Measurements from ENCODE around the gene LRIG2. TPM values are rescaled to one million over a fixed set of nuclear protein-coding genes. Genes with fewer than 3 reads are reported as not detected.

Gene LRIG2
- total and polyA plus RNA-seq, 2 experiments from 2014 or later, result 10.0 to 40.4 TPM

- Histone ChIP-seq H3K36me3 (ENCODE audit: insufficient read depth) (peaks cover 30% of the 10 kb centered on the region), H3F3A (replicated peaks; ENCODE audit: low read depth) (peaks cover 8% of the 10 kb centered on the region), H3K27me3 (ENCODE audit: insufficient read depth) (no peaks in the 10 kb centered on the region), H3K79me2 (replicated peaks; ENCODE audit: insufficient read depth) (0 out of 2 replicates have a peak, but pooled peaks cover 5% of the 10 kb centered on the region), H2AFZ (no peak overlapping the region), H3K4me2 (no peak overlapping the region), H3K4me1 (ENCODE audit: insufficient read depth) (peaks cover 6% of the 10 kb centered on the region), H3K27ac (ENCODE audit: low read depth) (no peak overlapping the region; the same call in 1 of the 2 replicates), H4K20me1 (replicated peaks; ENCODE audit: insufficient read depth) (peaks cover 13% of the 10 kb centered on the region), H3K9me2 (ENCODE audit: insufficient read depth) (no peaks in the 10 kb centered on the region), H3K4me3 (no peak overlapping the region)
- Mint-ChIP-seq H3K27me3 (ENCODE audit: insufficient read depth, low read depth, poor library complexity) (peaks cover 3% of the 10 kb centered on the region), H3K27ac (no peak overlapping the region), H3K4me1 (peaks cover 11% of the 10 kb centered on the region; the same call in 2 of the 3 replicates), H3K9me3 (no peaks in the 10 kb centered on the region), H3K4me3 (no peak overlapping the region), H3K36me3 (ENCODE audit: low read depth) (peaks cover 57% of the 10 kb centered on the region)
- ATAC-seq (no peak), DNase-seq (ENCODE audit: low spot score) (no peak)
- TF ChIP-seq ETS1 (IDR thresholded peaks at IDR 0.05), result no peak
These were observed 53.2 kb downstream of the LRIG2 start for GRCh38 chr1:113126207-113126606.

- TF ChIP-seq EZH2 (IDR thresholded peaks at IDR 0.05; ENCODE audit: low read depth, unreplicated experiment) (no peak), ETS1 (IDR thresholded peaks at IDR 0.05) (no peak)
- peaks cover 11% of the 10 kb centered on the region; the same call in 2 of the 3 replicates for H3K4me1 Mint-ChIP-seq
- no peak overlapping the region for H3K27ac Mint-ChIP-seq
These were observed 55.1 kb downstream of the LRIG2 start for GRCh38 chr1:113128116-113128515.

GRCh38 chr1:113129529-113130185 lies 56.7 kb downstream of the LRIG2 start:
- peaks cover 29% of the 10 kb centered on the region for H3K36me3 Mint-ChIP-seq (ENCODE audit: low read depth)
- peak; percentile 41 for ATAC-seq
- H3K4me1 Mint-ChIP-seq, result peaks cover 11% of the 10 kb centered on the region; the same call in 2 of the 3 replicates
- Histone ChIP-seq H3K79me2 (replicated peaks; ENCODE audit: insufficient read depth) (no peaks in the 10 kb centered on the region), H3K9me2 (ENCODE audit: insufficient read depth) (no peaks in the 10 kb centered on the region), H2AFZ (no peak overlapping the region), H3K4me1 (ENCODE audit: insufficient read depth) (peaks cover 6% of the 10 kb centered on the region), H3K4me2 (no peak overlapping the region), H4K20me1 (replicated peaks; ENCODE audit: insufficient read depth) (no peaks in the 10 kb centered on the region; the same call in 1 of the 2 replicates), H3F3A (replicated peaks; ENCODE audit: low read depth) (peaks cover 8% of the 10 kb centered on the region), H3K36me3 (ENCODE audit: insufficient read depth) (peaks cover 6% of the 10 kb centered on the region; the same call in 1 of the 2 replicates), H3K4me3 (no peak overlapping the region), H3K27me3 (ENCODE audit: insufficient read depth) (no peaks in the 10 kb centered on the region), H3K27ac (ENCODE audit: low read depth) (peak overlapping the region; percentile 30; the same call in 1 of the 2 replicates)
- TF ChIP-seq CTCF (conservative IDR thresholded peaks at IDR 0.05; ENCODE audit: low read depth in 2 of 2), result peak; percentile 26 to 33
- TF ChIP-seq ETS1 (IDR thresholded peaks at IDR 0.05), result no peak
- DNase-seq (ENCODE audit: low spot score), result peak; percentile 42
- H3K9me3 Mint-ChIP-seq, result no peaks in the 10 kb centered on the region
- H3K27ac Mint-ChIP-seq, result peak overlapping the region; percentile 60
- no peak overlapping the region for H3K4me3 Mint-ChIP-seq
- peaks cover 3% of the 10 kb centered on the region for H3K27me3 Mint-ChIP-seq (ENCODE audit: insufficient read depth, low read depth, poor library complexity)

More at GRCh38 chr1:113128116-113128515, 55.1 kb downstream of the LRIG2 start:
- Histone ChIP-seq H3K36me3 (ENCODE audit: insufficient read depth) (peaks cover 18% of the 10 kb centered on the region), H3K79me2 (replicated peaks; ENCODE audit: insufficient read depth) (no peaks in the 10 kb centered on the region), H2AFZ (no peak overlapping the region), H3F3A (replicated peaks; ENCODE audit: low read depth) (peaks cover 8% of the 10 kb centered on the region), H4K20me1 (replicated peaks; ENCODE audit: insufficient read depth) (peaks cover 8% of the 10 kb centered on the region; the same call in 1 of the 2 replicates), H3K4me3 (no peak overlapping the region), H3K27me3 (ENCODE audit: insufficient read depth) (no peaks in the 10 kb centered on the region), H3K9me2 (ENCODE audit: insufficient read depth) (no peaks in the 10 kb centered on the region), H3K4me2 (no peak overlapping the region), H3K27ac (ENCODE audit: low read depth) (no peak overlapping the region), H3K4me1 (ENCODE audit: insufficient read depth) (peaks cover 6% of the 10 kb centered on the region)
- H3K4me3 Mint-ChIP-seq, result no peak overlapping the region
- DNase-seq (ENCODE audit: low spot score), result no peak
- ATAC-seq, result no peak
- peaks cover 38% of the 10 kb centered on the region for H3K36me3 Mint-ChIP-seq (ENCODE audit: low read depth)
- peaks cover 3% of the 10 kb centered on the region for H3K27me3 Mint-ChIP-seq (ENCODE audit: insufficient read depth, low read depth, poor library complexity)
- no peaks in the 10 kb centered on the region for H3K9me3 Mint-ChIP-seq
